ENCODE data around the gene GRAMD1B. TPM values are rescaled to one million over a fixed set of nuclear protein-coding genes. Genes with fewer than 3 reads are reported as not detected.

Gene GRAMD1B
- total RNA-seq, 4 donors from 2014 or later, result 31.4 to 152 (median 123) TPM

GRCh38 chr11:123416566-123416965 is 13.5 kb upstream of the GRAMD1B start:
- DNase-seq, result no peak
- no peaks in the 10 kb centered on the region for H3K36me3 ChIP-seq
- no peaks in the 10 kb centered on the region for H3K9me3 ChIP-seq
- no peak overlapping the region for H3K27ac ChIP-seq
- TF ChIP-seq CTCF (IDR thresholded peaks at IDR 0.05) (no peak), POLR2A (IDR thresholded peaks at IDR 0.05) (no peak)
- H3K4me3 ChIP-seq, result no peak overlapping the region
- H3K27me3 ChIP-seq, result no peaks in the 10 kb centered on the region
- no peaks in the 10 kb centered on the region for H3K4me1 ChIP-seq

- H3K4me3 ChIP-seq, result no peak overlapping the region
- no peaks in the 10 kb centered on the region for H3K9me3 ChIP-seq
- no peaks in the 10 kb centered on the region for H3K4me1 ChIP-seq
- DNase-seq, result no peak
- TF ChIP-seq POLR2A (IDR thresholded peaks at IDR 0.05) (no peak), CTCF (IDR thresholded peaks at IDR 0.05) (no peak)
- H3K36me3 ChIP-seq, result no peaks in the 10 kb centered on the region
- H3K27ac ChIP-seq, result no peak overlapping the region
- no peaks in the 10 kb centered on the region for H3K27me3 ChIP-seq
Observed at GRCh38 chr11:123418351-123419114, 11.5 kb upstream of the GRAMD1B start.

- H3K36me3 ChIP-seq, result no peaks in the 10 kb centered on the region
- DNase-seq, result peak in 1 of 3 donors; percentile 71
- H3K9me3 ChIP-seq, result no peaks in the 10 kb centered on the region
- peak overlapping the region in 3 of 4 donors; percentile 56 to 85 (median 73) for H3K27ac ChIP-seq
- TF ChIP-seq POLR2A (IDR thresholded peaks at IDR 0.05), result peak in 1 of 2 donors; percentile 29
- peak in 3 of 6 experiments; percentile 35 to 41 (median 38) for TF ChIP-seq CTCF (IDR thresholded peaks at IDR 0.05)
- no peaks in the 10 kb centered on the region for H3K27me3 ChIP-seq
- peak overlapping the region in 3 of 4 donors; percentile 7 to 46 (median 37) for H3K4me3 ChIP-seq
- H3K4me1 ChIP-seq, result no peaks in the 10 kb centered on the region
Observed at GRCh38 chr11:123419731-123420452, 10.2 kb upstream of the GRAMD1B start.

GRCh38 chr11:123421589-123421988 is 8.5 kb upstream of the GRAMD1B start:
- TF ChIP-seq CTCF (IDR thresholded peaks at IDR 0.05) (no peak), POLR2A (IDR thresholded peaks at IDR 0.05) (no peak)
- H3K36me3 ChIP-seq, result no peaks in the 10 kb centered on the region
- no peaks in the 10 kb centered on the region for H3K4me1 ChIP-seq
- no peaks in the 10 kb centered on the region for H3K27me3 ChIP-seq
- H3K27ac ChIP-seq, result no peak overlapping the region
- peak overlapping the region in 2 of 4 donors; percentile 37 to 46 for H3K4me3 ChIP-seq
- no peak for DNase-seq
- H3K9me3 ChIP-seq, result no peaks in the 10 kb centered on the region

GRCh38 chr11:123425367-123425766 is 4.7 kb upstream of the GRAMD1B start:
- H3K27me3 ChIP-seq, result no peaks in the 10 kb centered on the region
- H3K36me3 ChIP-seq, result no peaks in the 10 kb centered on the region
- TF ChIP-seq CTCF (IDR thresholded peaks at IDR 0.05), result no peak
- no peak for TF ChIP-seq POLR2A (IDR thresholded peaks at IDR 0.05)
- H3K4me1 ChIP-seq, result peaks cover 0 to 10% (median 0%) of the 10 kb centered on the region in 4 donors
- DNase-seq, result no peak
- H3K4me3 ChIP-seq, result no peak overlapping the region
- no peak overlapping the region for H3K27ac ChIP-seq
- H3K9me3 ChIP-seq, result no peaks in the 10 kb centered on the region
